Skin of body (tissue), 2 donors: ENCODE data around the gene BMPR1B. TPM values are rescaled to one million over a fixed set of nuclear protein-coding genes. Genes with fewer than 3 reads are reported as not detected.
"Not testable (repeated sequence)": the region's sequence is repeated elsewhere in the genome, so short reads cannot be mapped to it uniquely, and the experiment has no call there.

Experiments
- DNase-seq: peaks from one replicate; lab custom pipeline; 2025; lab: John Stamatoyannopoulos, UW
- total RNA-seq: library from RNA; depleted of rRNA; stranded (reverse); fragments of >200 nt; gene quantifications from one replicate; pipeline ENCODE4 v1.2.3, GENCODE V29; 2014

BMPR1B gene
- total RNA-seq, 1 donor from 2014 or later, result 4.5 TPM

DNA sequence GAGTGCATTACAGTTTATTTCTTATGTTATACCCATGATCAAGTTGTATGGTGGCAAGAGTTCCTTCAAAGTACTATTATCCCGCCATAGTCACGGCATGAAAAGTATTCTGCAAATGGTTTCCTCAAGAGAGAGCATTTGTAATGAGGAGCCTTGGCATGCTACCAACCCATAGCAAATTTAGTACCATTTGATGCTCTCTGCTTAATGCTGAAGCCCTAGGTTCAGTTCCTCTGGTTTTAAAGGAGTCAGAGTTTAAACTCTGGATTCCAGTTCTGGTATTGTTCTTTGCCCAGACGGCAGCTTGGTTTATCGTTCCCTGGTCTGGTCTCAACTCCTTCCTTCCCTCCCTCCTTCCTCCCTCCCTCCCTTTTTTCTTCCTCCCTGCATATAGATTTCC is 371.3 kb downstream of the BMPR1B start:
- DNase-seq, result no peak

DNA sequence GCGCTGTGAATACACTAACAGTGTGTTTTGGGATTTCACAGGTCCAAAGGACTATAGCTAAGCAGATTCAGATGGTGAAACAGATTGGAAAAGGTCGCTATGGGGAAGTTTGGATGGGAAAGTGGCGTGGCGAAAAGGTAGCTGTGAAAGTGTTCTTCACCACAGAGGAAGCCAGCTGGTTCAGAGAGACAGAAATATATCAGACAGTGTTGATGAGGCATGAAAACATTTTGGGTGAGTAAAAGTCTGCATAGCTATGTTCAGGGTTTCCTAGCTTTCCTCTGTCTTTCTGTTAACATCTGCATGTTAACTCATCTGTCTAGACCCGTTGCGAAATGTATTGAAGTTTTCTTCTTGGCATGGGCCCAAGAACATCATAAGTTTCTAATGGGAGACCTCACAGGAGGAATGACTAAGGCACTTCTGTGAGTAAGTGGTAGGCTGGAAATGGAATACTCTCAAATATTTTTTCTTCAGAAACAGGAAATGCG is 372.1 kb downstream of the BMPR1B start:
- DNase-seq, result peak; percentile 85

DNA sequence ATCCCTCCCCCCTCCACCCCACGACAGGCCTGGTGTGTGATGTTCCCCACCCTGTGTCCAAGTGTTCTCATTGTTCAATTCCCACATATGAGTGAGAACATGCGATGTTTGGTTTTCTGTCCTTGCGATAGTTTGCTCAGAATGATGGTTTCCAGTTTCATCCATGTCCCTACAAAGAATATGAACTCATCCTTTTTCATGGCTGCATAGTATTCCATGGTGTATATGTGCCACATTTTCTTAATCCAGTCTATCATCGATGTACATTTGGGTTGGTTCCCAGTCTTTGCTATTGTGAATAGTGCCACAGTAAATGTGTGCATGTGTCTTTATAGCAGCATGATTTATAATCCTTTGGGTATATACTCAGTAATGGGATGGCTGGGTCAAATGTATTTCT is 376.3 kb downstream of the BMPR1B start:
- not testable (repeated sequence) for DNase-seq

DNA sequence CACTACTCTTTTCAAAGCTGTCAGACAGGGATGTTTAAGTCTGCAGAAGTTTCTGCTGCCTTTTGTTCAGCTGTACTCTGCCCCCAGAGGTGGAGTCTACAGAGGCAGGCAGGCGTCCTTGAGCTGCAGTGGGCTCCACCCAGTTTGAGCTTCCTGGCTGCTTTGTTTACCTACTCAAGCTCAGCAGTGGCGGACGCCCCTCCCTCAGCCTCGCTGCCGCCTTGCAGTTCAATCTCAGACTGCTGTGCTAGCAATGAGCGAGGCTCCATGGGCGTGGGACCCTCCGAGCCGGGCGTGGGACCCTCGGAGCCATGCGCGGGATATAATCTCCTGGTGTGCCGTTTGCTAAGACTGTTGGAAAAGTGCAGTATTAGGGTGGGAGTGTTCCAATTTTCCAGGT is 381.7 kb downstream of the BMPR1B start:
- DNase-seq, result not testable (repeated sequence)

DNA sequence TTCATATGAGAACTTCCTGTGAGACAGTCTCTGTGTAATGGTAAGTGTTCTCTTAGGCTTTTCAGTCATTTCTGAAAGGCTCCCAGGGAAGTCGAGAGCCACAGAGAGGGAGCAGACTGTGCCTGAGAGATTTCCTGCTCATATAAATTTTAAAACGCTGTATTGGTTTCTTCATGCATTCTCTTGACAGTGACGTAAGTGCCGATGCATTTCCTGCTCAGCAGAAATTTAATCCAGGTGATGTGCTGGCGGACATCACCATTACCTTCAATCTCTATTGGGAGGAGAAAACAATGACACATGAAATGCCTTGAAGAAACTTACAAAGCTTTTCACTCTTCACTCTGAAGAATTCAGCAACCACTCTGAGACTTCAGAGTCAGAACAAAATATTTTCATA is 383.6 kb downstream of the BMPR1B start:
- no peak for DNase-seq

DNA sequence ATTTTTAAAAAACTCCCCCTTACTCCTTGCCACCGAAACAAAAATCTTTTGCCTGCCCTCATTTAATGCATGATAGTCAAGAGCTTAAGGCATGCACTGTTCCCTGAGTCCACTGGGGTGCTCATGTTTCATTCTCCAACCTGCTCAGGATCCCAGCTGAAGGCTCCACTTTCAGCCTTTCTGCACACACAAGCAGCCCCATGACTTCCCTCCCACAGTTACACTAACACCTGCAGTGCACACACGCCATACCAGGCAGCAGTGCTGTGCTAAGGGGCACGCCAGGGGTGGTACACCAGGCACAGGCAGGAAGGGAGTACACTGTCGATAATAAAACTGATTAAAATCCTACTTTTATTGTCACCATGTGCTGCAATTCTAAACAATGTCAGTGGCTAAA is 385.2 kb downstream of the BMPR1B start:
- no peak for DNase-seq

DNA sequence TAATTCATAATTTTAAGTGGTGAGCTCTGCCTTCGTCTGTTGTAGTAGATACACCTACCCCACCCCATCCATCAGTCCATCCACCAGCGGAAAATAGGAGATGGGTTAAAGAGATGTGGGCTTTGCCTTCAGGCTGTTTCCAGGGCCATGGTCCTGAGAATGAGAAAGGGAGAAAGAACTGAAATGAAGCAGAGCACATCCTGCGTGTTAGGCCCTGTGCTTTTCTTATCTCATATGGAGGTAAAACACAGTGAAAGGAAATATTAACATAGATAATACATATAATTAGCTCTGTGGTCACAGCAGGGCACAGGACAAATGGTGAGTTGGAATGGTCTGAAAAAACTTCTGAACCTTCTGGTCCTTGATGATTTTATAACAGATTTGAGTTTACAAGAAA is 393.5 kb downstream of the BMPR1B start:
- no peak for DNase-seq

DNA sequence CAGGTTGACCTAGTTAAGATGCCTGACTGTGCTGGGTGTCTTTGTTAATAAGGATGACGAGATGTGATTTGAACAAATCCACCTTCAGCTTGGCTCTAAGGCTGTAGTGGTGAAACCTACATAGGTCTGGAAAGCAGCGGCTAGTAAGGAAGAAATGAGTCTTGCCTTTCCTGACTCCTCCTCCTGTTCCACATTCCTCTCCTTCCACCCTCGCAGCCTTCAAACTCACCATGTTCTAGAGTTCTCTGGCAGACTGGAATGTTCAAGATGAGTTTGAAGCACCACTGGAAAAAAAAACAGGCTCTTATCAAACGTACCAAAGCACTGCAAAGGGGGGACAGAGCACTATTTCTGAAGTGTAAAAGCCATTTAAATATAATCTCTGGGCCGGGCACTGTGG is 395.4 kb downstream of the BMPR1B start:
- no peak for DNase-seq

DNA sequence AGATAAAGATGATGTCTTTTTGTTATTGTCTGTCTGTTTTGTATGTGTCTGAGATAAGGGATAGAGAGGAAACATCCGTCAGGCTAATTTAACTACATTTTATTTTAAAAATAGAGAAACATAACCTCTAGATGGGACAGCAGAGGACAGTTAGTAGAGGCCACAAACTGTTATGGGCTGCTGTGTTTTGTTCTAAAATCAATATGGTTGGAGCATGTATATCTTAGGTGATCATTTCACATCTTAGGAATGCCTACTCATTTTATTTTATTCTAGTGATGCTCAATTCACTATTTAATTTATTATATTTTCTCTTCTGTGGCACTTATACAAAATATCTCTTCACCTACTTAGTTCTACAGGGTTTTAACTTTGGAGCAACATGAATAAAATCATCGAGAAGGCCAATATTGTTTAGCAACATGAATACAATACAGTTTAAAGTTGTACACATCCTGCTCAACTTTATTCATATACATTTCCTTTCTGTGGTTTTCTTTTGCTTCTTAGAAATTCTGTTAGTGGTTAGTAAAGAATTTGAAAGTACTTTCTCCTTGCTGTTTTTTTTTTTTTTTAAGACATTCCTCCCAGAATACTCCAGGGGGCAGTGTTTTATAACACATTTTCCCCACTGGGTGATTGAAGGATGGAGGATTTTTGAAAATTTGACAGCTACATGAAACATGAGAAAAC is 398.1 kb downstream of the BMPR1B start:
- no peak for DNase-seq

DNA sequence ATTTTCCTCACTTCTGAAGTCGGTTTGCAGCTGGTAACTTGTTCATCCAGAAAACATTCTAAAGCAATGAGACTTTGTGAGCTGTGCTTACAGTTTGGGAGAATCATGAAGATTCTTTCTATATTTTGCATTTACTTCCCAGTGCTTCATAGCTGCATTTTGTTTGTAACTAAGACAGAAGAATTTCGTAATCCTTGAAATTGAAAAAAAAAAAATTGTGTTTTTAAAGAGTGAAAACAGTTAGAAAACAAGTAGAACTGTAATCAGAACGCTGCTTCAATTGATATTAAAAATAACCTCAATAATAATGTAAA is 398.7 kb downstream of the BMPR1B start:
- DNase-seq, result peak; percentile 15

DNA sequence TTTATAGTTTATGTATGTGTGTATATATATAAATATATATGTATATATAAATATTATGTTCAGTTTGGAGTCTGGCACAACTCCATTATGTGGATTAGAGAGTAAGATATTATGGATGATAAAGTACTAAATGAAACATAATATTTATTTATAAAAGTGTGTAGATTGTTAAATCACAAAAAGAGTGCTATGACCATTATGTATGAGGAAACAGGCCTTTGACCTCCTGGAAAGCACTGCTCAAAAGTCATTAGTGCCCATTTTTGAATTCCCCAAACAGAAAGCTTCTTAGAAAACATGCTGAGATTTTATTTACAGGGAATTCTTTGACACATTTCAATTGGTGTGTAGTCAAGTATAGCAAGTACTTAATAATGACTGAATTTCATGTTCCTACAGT is 399.8 kb downstream of the BMPR1B start:
- DNase-seq, result no peak

DNA sequence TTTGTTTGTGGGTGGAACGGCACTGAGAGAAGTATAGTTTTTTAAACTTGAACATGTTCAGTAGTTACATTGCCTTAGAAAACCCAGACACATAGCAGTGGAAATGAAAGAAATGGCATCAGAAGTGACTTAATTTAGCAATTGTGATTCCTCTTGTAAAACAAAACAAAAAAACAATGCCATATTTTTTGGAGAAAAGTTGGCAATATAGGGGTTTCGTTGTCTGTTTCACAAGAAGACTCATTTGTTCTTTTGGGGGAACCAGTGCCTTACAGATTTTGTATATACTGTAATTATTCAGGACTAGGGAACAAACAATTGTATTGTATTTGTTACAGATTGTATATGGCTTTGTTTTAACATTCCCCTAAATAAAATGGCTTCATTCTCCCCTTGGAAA is 400.3 kb downstream of the BMPR1B start:
- DNase-seq, result no peak

DNA sequence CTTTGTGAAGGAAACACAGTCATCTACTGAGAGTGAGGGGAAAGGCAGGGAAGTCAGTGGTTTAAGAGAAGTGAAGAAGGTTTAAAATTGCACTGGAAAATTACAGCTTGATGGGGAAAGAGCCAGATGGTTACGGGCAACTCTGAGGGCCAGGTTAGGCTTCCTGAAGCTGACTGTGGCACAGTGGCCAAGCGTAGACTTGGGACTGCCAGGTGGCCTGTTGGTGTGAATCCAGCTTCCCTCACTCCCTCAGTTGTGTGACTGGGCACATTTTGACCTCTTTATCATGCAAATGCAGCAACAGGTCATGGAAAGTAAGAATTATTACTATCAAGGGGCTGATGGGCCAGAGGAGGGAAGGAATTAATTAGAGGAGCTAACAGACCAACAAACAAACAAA is 400.9 kb downstream of the BMPR1B start:
- no peak for DNase-seq

DNA sequence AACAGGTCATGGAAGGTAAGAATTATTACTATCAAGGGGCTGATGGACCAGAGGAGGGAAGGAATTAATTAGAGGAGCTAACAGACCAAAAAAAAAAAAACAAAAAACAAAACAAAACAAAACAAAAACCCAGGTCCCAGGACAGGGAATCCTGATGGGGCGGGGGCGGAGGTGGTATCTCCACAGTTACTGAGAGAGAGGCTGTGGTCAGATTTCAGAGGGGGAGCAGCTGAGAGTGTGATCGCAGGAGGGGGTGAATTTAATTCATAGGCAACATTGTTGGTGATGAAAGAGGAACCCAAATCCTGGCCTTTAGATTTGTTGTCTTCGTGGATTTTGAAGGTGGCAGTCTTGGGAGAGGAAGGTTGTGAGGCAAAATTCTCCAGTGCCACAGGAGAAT is 401.6 kb downstream of the BMPR1B start:
- no peak for DNase-seq

DNA sequence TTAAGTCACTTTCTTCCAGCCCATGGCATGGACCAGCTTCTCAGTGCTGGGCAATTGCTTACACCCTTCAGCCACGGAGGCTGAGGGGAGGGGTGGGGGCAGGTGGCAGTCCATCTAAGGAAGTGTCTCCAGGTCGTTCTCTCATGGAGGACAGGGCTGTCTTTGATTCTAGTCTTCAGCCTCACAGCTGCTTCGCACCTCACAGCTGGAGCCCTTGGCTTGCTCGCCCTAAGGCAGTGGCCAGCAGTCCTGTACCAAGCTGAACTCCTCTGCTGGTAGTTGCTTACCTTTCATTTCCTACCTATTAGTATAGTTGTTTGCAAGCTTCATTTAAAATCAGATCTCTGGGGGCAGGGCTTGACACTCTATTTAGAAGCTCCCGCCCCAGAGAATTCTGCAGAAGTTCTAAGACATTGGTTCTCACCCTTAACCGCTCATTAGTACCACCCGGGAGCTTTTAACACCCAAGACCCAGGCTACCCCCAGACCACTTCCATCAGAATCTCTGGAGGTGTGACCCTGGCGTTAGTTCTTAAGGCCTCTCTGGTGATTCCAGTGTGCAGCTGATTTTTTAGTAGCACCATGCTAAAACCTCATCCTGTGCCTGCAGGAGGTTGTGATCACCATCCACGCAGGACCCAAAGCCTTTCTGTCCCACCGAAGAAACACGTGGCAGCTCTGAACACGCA is 404.2 kb downstream of the BMPR1B start:
- DNase-seq, result no peak

DNA sequence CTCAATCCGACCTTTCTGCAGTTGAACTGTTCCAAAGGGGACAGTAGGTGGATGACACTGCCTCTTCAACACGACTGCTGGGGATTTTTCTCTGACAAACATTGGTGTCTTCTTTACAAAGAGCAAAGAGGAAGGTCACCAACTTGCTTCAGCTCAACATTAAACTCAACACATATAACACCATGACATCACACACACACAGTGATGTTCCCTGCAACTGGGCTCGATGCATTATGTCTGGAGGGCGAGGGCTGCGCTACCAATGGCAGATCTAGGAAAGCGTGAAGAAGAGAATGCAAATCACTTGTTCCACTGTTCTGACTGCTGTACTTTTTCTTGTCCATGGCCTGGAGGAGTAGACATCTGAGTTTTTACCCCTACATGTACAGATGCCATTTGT is 405.1 kb downstream of the BMPR1B start:
- DNase-seq, result no peak

DNA sequence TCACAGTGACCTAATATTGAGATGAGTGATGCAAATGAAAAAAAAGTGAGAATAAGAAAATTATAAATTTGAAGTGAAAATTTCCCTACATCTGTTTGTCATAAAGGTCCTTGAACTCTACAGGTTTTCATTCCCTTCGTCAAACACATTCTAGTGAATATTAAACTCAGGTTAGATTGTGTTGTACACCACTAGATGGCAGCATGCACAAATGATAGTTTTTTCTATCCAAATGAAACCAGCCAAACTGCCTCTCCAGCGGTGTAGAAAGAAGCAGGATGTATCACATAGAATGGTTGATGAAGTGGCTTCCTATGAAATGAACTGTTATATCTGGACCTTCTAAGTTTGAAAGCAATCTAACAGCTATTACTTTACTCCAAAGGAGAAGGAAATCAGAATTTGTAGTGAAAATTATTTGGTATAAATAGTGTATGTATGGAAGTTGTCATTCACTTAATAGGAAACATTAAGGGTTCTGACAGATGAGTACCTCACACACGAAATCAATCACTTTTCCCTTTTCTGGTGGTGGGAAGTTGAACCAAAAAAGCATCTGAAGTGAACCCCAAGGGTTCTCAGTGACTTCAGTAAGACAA is 408.3 kb downstream of the BMPR1B start:
- peak; percentile 53 for DNase-seq

DNA sequence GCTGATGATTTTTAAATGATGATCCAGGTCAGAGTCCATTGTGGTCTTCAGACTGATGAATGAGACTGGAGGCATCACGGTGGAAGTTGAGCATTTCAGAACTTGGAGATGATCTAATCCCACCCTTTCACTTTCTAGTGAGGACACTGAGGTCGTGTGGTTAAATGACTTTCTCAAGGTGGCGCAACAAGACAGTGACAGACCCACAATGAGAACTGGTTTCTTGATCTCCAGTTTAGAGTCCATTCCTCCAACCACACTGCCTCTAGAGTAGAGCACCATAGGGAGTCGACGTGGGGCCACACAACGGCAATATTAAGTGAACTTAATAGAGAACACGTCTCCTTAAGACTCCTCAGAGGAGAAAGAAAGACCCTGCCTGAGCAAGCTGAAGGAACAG is 410.1 kb downstream of the BMPR1B start:
- DNase-seq, result no peak

DNA sequence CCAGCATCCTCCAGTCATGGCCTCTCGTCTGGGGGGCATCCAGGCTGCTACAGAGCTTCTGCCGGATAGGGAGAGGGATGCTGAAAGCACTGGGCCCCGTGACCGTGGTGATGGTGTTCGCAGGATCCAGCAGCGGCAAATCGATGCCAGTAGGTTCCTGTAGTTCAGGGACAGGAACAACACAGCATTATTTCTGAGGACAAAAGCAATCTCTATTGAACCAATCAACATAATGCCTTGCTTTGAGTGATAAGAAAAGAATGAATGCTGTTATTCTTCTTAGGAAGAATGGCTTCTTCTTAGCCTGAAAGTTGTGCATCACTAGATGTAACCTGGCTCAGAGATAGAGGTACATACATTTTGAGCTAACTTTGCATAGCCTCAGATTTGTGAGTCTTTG is 412.4 kb downstream of the BMPR1B start:
- DNase-seq, result no peak

DNA sequence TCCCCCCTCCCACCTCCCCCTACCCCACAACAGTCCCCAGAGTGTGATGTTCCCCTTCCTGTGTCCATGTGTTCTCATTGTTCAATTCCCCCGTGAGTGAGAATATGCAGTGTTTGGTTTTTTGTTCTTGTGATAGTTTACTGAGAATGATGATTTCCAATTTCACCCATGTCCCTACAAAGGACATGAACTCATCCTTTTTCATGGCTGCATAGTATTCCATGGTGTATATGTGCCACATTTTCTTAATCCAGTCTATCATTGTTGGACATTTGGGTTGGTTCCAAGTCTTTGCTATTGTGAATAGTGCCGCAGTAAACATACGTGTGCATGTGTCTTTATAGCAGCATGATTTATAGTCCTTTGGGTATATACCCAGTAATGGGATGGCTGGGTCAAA is 413.6 kb downstream of the BMPR1B start:
- DNase-seq, result not testable (repeated sequence)

DNA sequence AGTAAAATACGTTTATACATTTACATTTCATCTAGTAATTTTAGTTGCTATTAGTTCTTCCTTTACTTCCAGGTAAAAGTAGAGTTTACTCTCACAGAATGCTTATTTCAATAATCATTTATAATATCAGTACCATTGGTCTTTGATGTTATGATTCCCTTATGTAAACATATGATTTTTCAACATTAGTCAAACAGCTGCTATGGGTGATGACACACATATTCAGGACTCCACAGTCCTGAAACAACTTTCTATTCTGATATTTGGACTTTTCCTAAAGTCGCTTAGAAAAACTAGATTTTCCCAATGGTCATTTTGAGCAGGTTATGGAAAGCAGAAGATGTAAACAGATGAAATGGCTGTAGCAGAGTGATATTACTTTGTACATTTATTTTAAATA is 421.2 kb downstream of the BMPR1B start:
- DNase-seq, result no peak

DNA sequence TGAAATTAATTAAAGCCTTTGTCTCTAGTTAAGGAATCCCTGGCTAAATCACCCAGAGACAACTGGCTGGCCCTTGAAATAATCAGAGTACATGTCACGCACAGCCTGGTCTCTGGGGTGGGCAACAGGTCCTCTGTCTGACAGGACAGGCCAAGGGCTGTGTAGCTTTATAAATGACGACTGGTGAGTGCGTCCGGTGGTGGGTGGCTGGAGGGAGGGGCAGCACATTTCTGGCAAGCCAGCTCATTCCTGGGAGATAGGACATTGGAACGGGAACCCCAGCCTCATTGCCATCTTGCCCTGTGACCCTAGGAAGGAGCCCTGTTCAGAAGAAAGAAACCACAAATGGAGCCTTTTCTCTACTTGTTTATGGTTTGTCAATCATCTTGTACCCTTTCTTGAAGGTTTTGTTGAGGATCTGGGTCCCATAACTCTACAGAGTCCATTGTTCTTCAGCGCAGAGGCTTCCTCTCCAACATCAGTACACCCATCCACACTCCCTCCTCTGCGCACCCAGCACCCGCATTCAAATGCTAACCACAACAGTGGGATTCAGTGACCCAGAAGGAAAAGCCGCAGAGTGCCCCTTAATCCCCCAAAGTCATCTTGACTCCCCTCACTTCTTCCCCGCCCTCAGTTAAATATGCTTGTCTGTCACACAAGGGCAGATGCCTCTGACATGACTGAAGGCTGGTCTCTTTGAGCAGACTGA is 422.9 kb downstream of the BMPR1B start:
- no peak for DNase-seq
